Stimulated activated CD4-positive, alpha-beta T cell treated with anti-CD3 and anti-CD28 coated beads, Interleukin-15, amount 100 ng/mL, for 24 hours (primary cell): Measurements from ENCODE around the gene MAPK11.

Experiments
- DNase-seq: peaks from one replicate; pipeline ENCODE4 v3.0.0-alpha.2; 2020

The MAPK11 gene

GRCh38 chr22:50221410-50222300 lies 48.5 kb downstream of the MAPK11 start:
- DNase-seq: no peak

- DNase-seq: no peak
These were observed 49.4 kb downstream of the MAPK11 start for GRCh38 chr22:50220603-50221409.

- DNase-seq: no peak
These were observed 50.2 kb downstream of the MAPK11 start for GRCh38 chr22:50219800-50220602.

GRCh38 chr22:50218996-50219727 lies 51.0 kb downstream of the MAPK11 start:
- DNase-seq: peak; percentile 44

- no peak for DNase-seq
These were observed 51.8 kb downstream of the MAPK11 start for GRCh38 chr22:50218153-50218995.

- no peak for DNase-seq
These were observed 52.5 kb downstream of the MAPK11 start for GRCh38 chr22:50217543-50218152.

GRCh38 chr22:50216684-50217520 lies 53.3 kb downstream of the MAPK11 start:
- DNase-seq: no peak

GRCh38 chr22:50216055-50216683 lies 54.0 kb downstream of the MAPK11 start:
- no peak for DNase-seq

GRCh38 chr22:50215297-50216054 lies 54.7 kb downstream of the MAPK11 start:
- DNase-seq: no peak
